Sigmoid colon (tissue), 3 donors: ENCODE measurements around the gene DCLRE1B.

Experiments
- POLR2A ChIP-seq, 2 donors: fragments of 450-650 bp; IDR thresholded peaks; one replicate each; pipeline ENCODE4 v1.6.1; 2016; ENCODE audit warnings: antibody characterized with exemption in 2 of 2, mild to moderate bottlenecking in 2 of 2, moderate library complexity in 2 of 2
- TF ChIP-seq, protein P1 (sequence below), 4 experiments: fragments of 450-650 bp in 3 of 4; fragments of 200-600 bp in 1 of 4; IDR thresholded peaks; one replicate each; pipeline ENCODE4 v1.5.1; 2016 to 2019; ENCODE audit warnings: antibody characterized with exemption in 4 of 4, mild to moderate bottlenecking in 3 of 4, moderate library complexity in 2 of 4

DNA sequence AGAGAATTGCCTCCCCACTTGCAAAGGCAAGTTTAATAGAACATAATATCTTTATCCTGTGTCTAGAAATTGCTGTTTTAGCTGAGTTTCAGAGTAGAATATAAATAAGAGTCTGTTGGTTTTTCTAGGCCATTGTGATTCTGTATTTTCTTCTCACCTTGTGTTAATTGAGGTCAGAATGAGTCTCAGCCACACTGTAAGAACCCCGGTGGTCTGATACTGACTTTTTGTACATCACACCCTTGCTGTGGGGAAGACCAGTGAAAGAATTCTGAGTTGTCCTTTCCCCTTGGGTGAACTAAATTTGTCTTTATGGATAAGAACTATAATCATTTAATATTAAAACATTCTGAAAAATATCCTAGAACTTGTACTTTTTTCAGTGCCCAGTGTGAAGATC is 30.8 kb downstream of the DCLRE1B start:
- TF ChIP-seq, protein P1, sequence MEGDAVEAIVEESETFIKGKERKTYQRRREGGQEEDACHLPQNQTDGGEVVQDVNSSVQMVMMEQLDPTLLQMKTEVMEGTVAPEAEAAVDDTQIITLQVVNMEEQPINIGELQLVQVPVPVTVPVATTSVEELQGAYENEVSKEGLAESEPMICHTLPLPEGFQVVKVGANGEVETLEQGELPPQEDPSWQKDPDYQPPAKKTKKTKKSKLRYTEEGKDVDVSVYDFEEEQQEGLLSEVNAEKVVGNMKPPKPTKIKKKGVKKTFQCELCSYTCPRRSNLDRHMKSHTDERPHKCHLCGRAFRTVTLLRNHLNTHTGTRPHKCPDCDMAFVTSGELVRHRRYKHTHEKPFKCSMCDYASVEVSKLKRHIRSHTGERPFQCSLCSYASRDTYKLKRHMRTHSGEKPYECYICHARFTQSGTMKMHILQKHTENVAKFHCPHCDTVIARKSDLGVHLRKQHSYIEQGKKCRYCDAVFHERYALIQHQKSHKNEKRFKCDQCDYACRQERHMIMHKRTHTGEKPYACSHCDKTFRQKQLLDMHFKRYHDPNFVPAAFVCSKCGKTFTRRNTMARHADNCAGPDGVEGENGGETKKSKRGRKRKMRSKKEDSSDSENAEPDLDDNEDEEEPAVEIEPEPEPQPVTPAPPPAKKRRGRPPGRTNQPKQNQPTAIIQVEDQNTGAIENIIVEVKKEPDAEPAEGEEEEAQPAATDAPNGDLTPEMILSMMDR (IDR thresholded peaks at IDR 0.05) = no peak
- TF ChIP-seq POLR2A (IDR thresholded peaks at IDR 0.05) = no peak
